Endothelial cell of umbilical vein (primary cell): ENCODE data around the gene TECTA. TPM values are rescaled to one million over a fixed set of nuclear protein-coding genes. Genes with fewer than 3 reads are reported as not detected.

Experiments
- BruUV-seq: library from RNA; stranded (reverse); fragments of 400-500 nt; replicated peaks from 2 replicates; lab custom pipeline; 2021; lab: Mats Ljungman, UMichigan
- CTCF ChIA-PET: fragments of 300-600, 350-600 bp; sonication (Branson Sonifier 250); formaldehyde crosslinking; loops from one replicate; lab custom pipeline; 2021; ENCODE audit warnings: antibody characterized with exemption, inconsistent platforms; lab: Charles Lee
- POLR2A ChIA-PET: fragments of 300-600, 350-600 bp; sonication (Branson Sonifier 250); formaldehyde crosslinking; loops from one replicate; lab custom pipeline; 2021; ENCODE audit warnings: antibody characterized with exemption, inconsistent platforms; lab: Charles Lee
- DNase-seq: peaks from one replicate; pipeline ENCODE4 v3.0.0-alpha.2; 2011; ENCODE audit warnings: low read depth, low spot score
- FAIRE-seq: peaks from 2 replicates; lab custom pipeline; 2011; peaks lifted over from hg19 to GRCh38; lab: Jason Lieb, UNC
- H2AFZ ChIP-seq: 2 replicates; pipeline ENCODE4 v1.6.0; 2012; ENCODE audit warnings: low read depth, low read length, control low read depth, inconsistent platforms
- H3K27ac ChIP-seq: 2 replicates; pipeline ENCODE4 v1.5.1; 2011; ENCODE audit warnings: low read depth, mild to moderate bottlenecking, control low read depth, low read length, moderate library complexity; ENCODE audit not compliant: insufficient read depth
- H3K27me3 ChIP-seq, 2 experiments: 2 replicates each; pipeline versions ENCODE4 v1.6.0 to v1.6.1; 2011; ENCODE audit warnings: low read length in 2 of 2, mixed read lengths in 1 of 2; ENCODE audit not compliant: control insufficient read depth in 2 of 2, insufficient read depth in 2 of 2
- H3K36me3 ChIP-seq, 2 experiments: 2 replicates in 1 of 2; 3 replicates in 1 of 2; pipeline ENCODE4 v1.5.1; 2011; ENCODE audit warnings: low read length in 2 of 2, mild to moderate bottlenecking in 1 of 2, moderate library complexity in 1 of 2; ENCODE audit not compliant: control insufficient read depth in 2 of 2, insufficient read depth in 2 of 2; ENCODE audit errors: extremely low read depth in 1 of 2
- H3K4me1 ChIP-seq: 3 replicates; pipeline ENCODE4 v1.5.1; 2011; ENCODE audit warnings: mild to moderate bottlenecking, low read length; ENCODE audit not compliant: control insufficient read depth, insufficient read depth; ENCODE audit errors: extremely low read depth
- H3K4me2 ChIP-seq: 2 replicates; pipeline ENCODE4 v1.6.1; 2011; ENCODE audit warnings: low read length, control low read depth, mixed read lengths; ENCODE audit not compliant: insufficient read depth
- H3K4me3 ChIP-seq, 3 experiments: fragments of 200-600 bp in 1 of 3; sonication (generic), shearing (Covaris generic) in 1 of 3; replicated peaks in 1 of 3; 2 replicates each; pipeline ENCODE4 v1.5.1; 2011 to 2016; ENCODE audit warnings: control low read depth in 3 of 3, low read length in 3 of 3, mild to moderate bottlenecking in 2 of 3, inconsistent platforms in 1 of 3, low read depth in 1 of 3, moderate library complexity in 1 of 3; ENCODE audit not compliant: insufficient read depth in 1 of 3
- H3K79me2 ChIP-seq: 2 replicates; pipeline ENCODE4 v1.6.0; 2012; ENCODE audit warnings: low read length, inconsistent platforms; ENCODE audit not compliant: control insufficient read depth, insufficient read depth
- H3K9ac ChIP-seq: replicated peaks from 2 replicates; pipeline ENCODE3; 2011; ENCODE audit warnings: low read length, control low read depth; ENCODE audit not compliant: insufficient read depth; ENCODE audit errors: extremely low read depth
- H3K9me1 ChIP-seq: replicated peaks from 3 replicates; pipeline ENCODE4 v1.6.0; 2011; ENCODE audit warnings: mild to moderate bottlenecking, low read length; ENCODE audit not compliant: control insufficient read depth, insufficient read depth; ENCODE audit errors: extremely low read depth
- H3K9me3 ChIP-seq: replicated peaks from 2 replicates; pipeline ENCODE4 v1.5.1; 2012; ENCODE audit warnings: low read length, inconsistent platforms; ENCODE audit not compliant: control insufficient read depth, insufficient read depth
- H4K20me1 ChIP-seq: replicated peaks from 2 replicates; pipeline ENCODE3; 2011; ENCODE audit warnings: mild to moderate bottlenecking, low read length; ENCODE audit not compliant: control insufficient read depth, insufficient read depth; ENCODE audit errors: extremely low read depth
- CTCF ChIP-seq, 2 donors: IDR thresholded peaks; 1 replicate in 1 of 2; 2 replicates in 1 of 2; pipeline ENCODE4 v1.5.1; 2011; ENCODE audit warnings: low read length in 2 of 2, mild to moderate bottlenecking in 2 of 2, moderate library complexity in 2 of 2, control low read depth in 1 of 2, inconsistent platforms in 1 of 2, low read depth in 1 of 2; ENCODE audit not compliant: insufficient read depth in 1 of 2; ENCODE audit errors: extremely low read depth in 1 of 2
- EZH2 ChIP-seq: IDR thresholded peaks from 2 replicates; pipeline ENCODE4 v1.6.1; 2012; ENCODE audit warnings: borderline replicate concordance, low read depth, mild to moderate bottlenecking, moderate library complexity, low read length, inconsistent platforms; ENCODE audit not compliant: severe bottlenecking
- FOS ChIP-seq: IDR thresholded peaks from 2 replicates; pipeline ENCODE4 v1.6.1; 2011; ENCODE audit warnings: mild to moderate bottlenecking, low read length, moderate library complexity, borderline replicate concordance; ENCODE audit not compliant: insufficient read depth
- GATA2 ChIP-seq: IDR thresholded peaks from 2 replicates; pipeline ENCODE4 v1.7.0; 2011; ENCODE audit warnings: low read depth, mild to moderate bottlenecking, moderate library complexity, mixed read lengths, low read length; ENCODE audit not compliant: insufficient read length, insufficient read depth
- JUN ChIP-seq: IDR thresholded peaks from 2 replicates; pipeline ENCODE4 v1.6.1; 2011; ENCODE audit warnings: borderline replicate concordance, low read depth; ENCODE audit not compliant: insufficient read length, insufficient read depth
- MYC ChIP-seq: IDR thresholded peaks from one replicate; pipeline ENCODE4 v1.6.1; 2011; ENCODE audit warnings: mild to moderate bottlenecking, low read depth, low read length
- POLR2A ChIP-seq: IDR thresholded peaks from 2 replicates; pipeline ENCODE4 v1.6.1; 2012; ENCODE audit warnings: low read depth, mild to moderate bottlenecking, control low read depth, low read length
- POLR2AphosphoS5 ChIP-seq: IDR thresholded peaks from 2 replicates; pipeline ENCODE4 v1.6.1; 2012; ENCODE audit warnings: low read depth, mild to moderate bottlenecking, control low read depth, low read length, moderate library complexity; ENCODE audit not compliant: insufficient read depth
- dilution Hi-C: fragments of 300-500 bp; cut with MboI; formaldehyde crosslinking; loops from one replicate; pipeline ENCODE4 v1.15.0; 2019; ENCODE audit warnings: low sequenced_read_pairs; ENCODE audit not compliant: extremely low pct_ligation_motif_present
- intact Hi-C: fragments of 100-400 bp; cut with micrococcal nuclease; formaldehyde crosslinking; loops from one replicate; pipeline ENCODE4 v1.10.0; 2022
- polyA plus RNA-seq, 4 experiments: library from polyadenylated mRNA; depleted of rRNA in 3 of 4; stranded (reverse) in 3 of 4; unstranded in 1 of 4; fragments of >200 nt; gene quantifications; 2 replicates each; pipeline versions ENCODE4 v1.2.1 to v1.2.3, GENCODE V29; 2011 to 2012; ENCODE audit warnings: missing spikeins in 1 of 4
- total RNA-seq: library from RNA; stranded (reverse); gene quantifications from 2 replicates; pipeline ENCODE4 v1.2.3, GENCODE V29; 2021
- TF ChIP-seq, protein P1 (sequence below): IDR thresholded peaks from 2 replicates; pipeline ENCODE4 v1.6.1; 2011; ENCODE audit not compliant: insufficient read depth, insufficient read length

Gene TECTA
- total and polyA plus RNA-seq, 2 donors (not counting 3 experiments of a cell fraction or from before 2014, with no cell fraction given): 0.44 to 0.69 TPM

DNA sequence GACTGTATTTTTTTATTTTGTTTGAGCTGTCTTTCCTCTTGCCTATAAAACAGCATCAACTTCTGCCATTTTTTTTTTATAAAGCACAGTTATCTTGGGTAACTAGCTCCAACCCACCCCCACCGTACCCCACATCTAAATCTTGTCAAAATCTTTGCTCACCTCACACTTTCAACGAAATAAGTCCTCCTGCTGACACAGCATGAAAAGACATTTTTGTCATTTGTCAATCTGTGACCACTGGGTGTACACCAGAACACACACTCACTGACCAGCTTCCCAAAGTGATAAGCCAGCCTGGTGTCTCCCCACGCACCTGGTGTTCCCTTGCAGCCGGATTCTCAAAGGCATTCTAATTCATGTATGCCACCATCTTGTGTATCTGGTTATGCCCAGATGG lies 1.7 kb upstream of the TECTA start:
- POLR2A ChIA-PET: no interaction called here
- no peak for TF ChIP-seq CTCF (IDR thresholded peaks at IDR 0.05; ENCODE audit: extremely low read depth in 1 of 2, insufficient read depth in 1 of 2, low read depth in 1 of 2, low read length in 2 of 2)
- no peak for TF ChIP-seq EZH2
- TF ChIP-seq JUN: no peak
- TF ChIP-seq POLR2AphosphoS5: no peak
- no peak for TF ChIP-seq POLR2A
- TF ChIP-seq MYC: no peak
- TF ChIP-seq FOS: no peak
- TF ChIP-seq GATA2: no peak
- TF ChIP-seq, protein P1, sequence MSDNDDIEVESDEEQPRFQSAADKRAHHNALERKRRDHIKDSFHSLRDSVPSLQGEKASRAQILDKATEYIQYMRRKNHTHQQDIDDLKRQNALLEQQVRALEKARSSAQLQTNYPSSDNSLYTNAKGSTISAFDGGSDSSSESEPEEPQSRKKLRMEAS: no peak
- Histone ChIP-seq H3K4me2 (no peak overlapping the region), H3K9ac (no peak overlapping the region), H3K9me3 (no peaks in the 10 kb centered on the region), H3K27ac (no peak overlapping the region), H3K4me3 (no peak overlapping the region), H3K79me2 (no peaks in the 10 kb centered on the region), H3K9me1 (no peaks in the 10 kb centered on the region), H3K36me3 (no peaks in the 10 kb centered on the region), H3K27me3 (no peaks in the 10 kb centered on the region), H4K20me1 (peaks cover 2% of the 10 kb centered on the region), H2AFZ (no peak overlapping the region), H3K4me1 (no peaks in the 10 kb centered on the region)
- DNase-seq (no peak), FAIRE-seq (no peak)
- CTCF ChIA-PET: interaction anchor here (1.2 kb wide), 1 partner anchor 44 kb away, joined by 3 read pairs; no protein-coding TSS in a partner anchor
- intact Hi-C loops (no loop called here), dilution Hi-C loops (no loop called here)
- no TSS peak for BruUV-seq
